ENCODE measurements around the gene ANKRD31. TPM values are rescaled to one million over a fixed set of nuclear protein-coding genes. Genes with fewer than 3 reads are reported as not detected.

The ANKRD31 gene
- total RNA-seq, 1 experiment from 2014 or later: 0.30 TPM

GRCh38 chr5:75021219-75021618, 215.5 kb downstream of the ANKRD31 start (continued):
- TF ChIP-seq EZH2phosphoT487 (IDR thresholded peaks at IDR 0.05; ENCODE audit: borderline replicate concordance) (no peak), MAX (IDR thresholded peaks at IDR 0.05) (no peak), SP1 (IDR thresholded peaks at IDR 0.05; ENCODE audit: low read depth) (no peak), ZNF274 (IDR thresholded peaks at IDR 0.05; ENCODE audit: low read depth, low read length) (no peak), SIN3A (IDR thresholded peaks at IDR 0.05; ENCODE audit: low read depth) (no peak), TCF7L2 (IDR thresholded peaks at IDR 0.05; ENCODE audit: borderline replicate concordance, extremely low read depth, insufficient read depth, insufficient read length) (no peak)

- RAD21 ChIA-PET (ENCODE audit: low non-redundant PET in 1 of 2, low total read pairs in 2 of 2, uncharacterized antibody in 2 of 2, unreplicated experiment in 2 of 2): no interaction called here
- Histone ChIP-seq H3K4me3 (replicated peaks in 1 of 2; ENCODE audit: low read depth in 1 of 2, low read length in 2 of 2) (no peak overlapping the region), H3K4me1 (ENCODE audit: control insufficient read depth in 1 of 2, insufficient read depth in 2 of 2, low read length in 2 of 2) (peaks cover 3 to 7% of the 10 kb centered on the region in 2 experiments; a peak in 2 of 4 replicates), H3K9ac (ENCODE audit: low read length) (no peak overlapping the region), H3K9me3 (ENCODE audit: control insufficient read depth in 1 of 2, insufficient read depth in 1 of 2, low read depth in 1 of 2, low read length in 2 of 2) (no peaks in the 10 kb centered on the region), H4K20me1 (ENCODE audit: insufficient read depth) (no peaks in the 10 kb centered on the region), H3K79me2 (ENCODE audit: insufficient read depth, low read length) (no peaks in the 10 kb centered on the region), H3K36me3 (ENCODE audit: control insufficient read depth in 1 of 2, insufficient read depth in 2 of 2, low read length in 2 of 2) (no peaks in the 10 kb centered on the region), H3K27me3 (ENCODE audit: insufficient read depth, low read length) (no peaks in the 10 kb centered on the region), H3K9me2 (ENCODE audit: insufficient read depth) (no peaks in the 10 kb centered on the region), H3K4me2 (ENCODE audit: low read length) (no peak overlapping the region), H3K27ac (ENCODE audit: low read depth, low read length) (no peak overlapping the region), H2AFZ (ENCODE audit: low read depth, low read length, poor library complexity, severe bottlenecking) (no peak overlapping the region)
- no TSS peak for BruUV-seq (replicated peaks)
- intact Hi-C loops (cut with micrococcal nuclease): no loop called here
- TF ChIP-seq CTCF (IDR thresholded peaks at IDR 0.05 in 2 of 3, conservative IDR thresholded peaks at IDR 0.05 in 1 of 3; ENCODE audit: borderline replicate concordance in 1 of 3, insufficient read depth in 1 of 3, low read depth in 2 of 3, low read length in 2 of 3): no peak
- TF ChIP-seq SRF (IDR thresholded peaks at IDR 0.05; ENCODE audit: low read depth): no peak
- no peak for TF ChIP-seq ZBTB33 (IDR thresholded peaks at IDR 0.05; ENCODE audit: extremely low read depth, insufficient replicate concordance, low read length)
- TF ChIP-seq SIN3A (IDR thresholded peaks at IDR 0.05; ENCODE audit: low read depth): no peak
- TF ChIP-seq SP1 (IDR thresholded peaks at IDR 0.05; ENCODE audit: low read depth): no peak
- no peak for TF ChIP-seq EGR1 (IDR thresholded peaks at IDR 0.05; ENCODE audit: low read depth)
- TF ChIP-seq EZH2 (IDR thresholded peaks at IDR 0.05): no peak
- TF ChIP-seq EZH2phosphoT487 (IDR thresholded peaks at IDR 0.05; ENCODE audit: borderline replicate concordance): no peak
- no peak for TF ChIP-seq YY1 (IDR thresholded peaks at IDR 0.05; ENCODE audit: extremely low read depth, insufficient replicate concordance, low read depth, low read length)
- no peak for DNase-seq (ENCODE audit: low read depth, low spot score)
- ATAC-seq: peak; percentile 55; the same call in 1 of the 2 replicates
- POLR2A ChIA-PET: no interaction called here
- CTCF ChIA-PET: no interaction called here
These were observed 216.5 kb downstream of the ANKRD31 start for GRCh38 chr5:75020016-75020656.

All from HCT116 (cell line).